VCaP (cell line): Measurements from ENCODE around the gene NDUFA8.

Experiments used
- H3K27ac ChIP-seq: fragments of 450-650 bp; 2 replicates; pipeline ENCODE4 v1.5.1; 2017
- CTCF ChIP-seq: fragments of 450-650 bp; conservative IDR thresholded peaks from 2 replicates; pipeline ENCODE4 v1.5.1; 2017; ENCODE audit warnings: mild to moderate bottlenecking, moderate library complexity

The NDUFA8 gene

GRCh38 chr9:122159026-122159924 lies at the start of gene NDUFA8, which contains the start of gene MORN5:
Gene NDUFA8, minus strand, starts transcription at chr9:122159779. Its CDS starts 102 bp downstream, at chr9:122159677.
Gene MORN5, plus strand, starts transcription at chr9:122159908. Its CDS starts 65 bp downstream, at chr9:122159973.
- H3K27ac ChIP-seq = peak within 1 kb of the TSS; percentile 85
- no peak for TF ChIP-seq CTCF

- TF ChIP-seq CTCF = no peak
- H3K27ac ChIP-seq = no peak overlapping the region
Observed at GRCh38 chr9:122207096-122207495, 47.5 kb upstream of the NDUFA8 start.

- no peak overlapping the region for H3K27ac ChIP-seq
- no peak for TF ChIP-seq CTCF
Observed at GRCh38 chr9:122206118-122207046, 46.8 kb upstream of the NDUFA8 start.

GRCh38 chr9:122205176-122205575 lies 45.6 kb upstream of the NDUFA8 start:
- TF ChIP-seq CTCF = no peak
- H3K27ac ChIP-seq = no peak overlapping the region

- TF ChIP-seq CTCF = no peak
- no peak overlapping the region for H3K27ac ChIP-seq
Observed at GRCh38 chr9:122204491-122204890, 44.9 kb upstream of the NDUFA8 start.

GRCh38 chr9:122204055-122204454 lies 44.5 kb upstream of the NDUFA8 start:
- no peak overlapping the region for H3K27ac ChIP-seq
- no peak for TF ChIP-seq CTCF

- H3K27ac ChIP-seq = no peak overlapping the region
- TF ChIP-seq CTCF = no peak
Observed at GRCh38 chr9:122202111-122202510, 42.5 kb upstream of the NDUFA8 start.
